GM18868 (cell line): ENCODE measurements around the gene EID3.
"Not testable (repeated sequence)": the region's sequence is repeated elsewhere in the genome, so short reads cannot be mapped to it uniquely, and the experiment has no call there.

ENCODE experiments used
- ATAC-seq: cut with Tn5 transposase; IDR thresholded peaks from one replicate; pipeline ENCODE4 v1.9.1; 2021; ENCODE audit warnings: mild to moderate bottlenecking, moderate library complexity; ENCODE audit not compliant: unreplicated experiment

The EID3 gene

DNA sequence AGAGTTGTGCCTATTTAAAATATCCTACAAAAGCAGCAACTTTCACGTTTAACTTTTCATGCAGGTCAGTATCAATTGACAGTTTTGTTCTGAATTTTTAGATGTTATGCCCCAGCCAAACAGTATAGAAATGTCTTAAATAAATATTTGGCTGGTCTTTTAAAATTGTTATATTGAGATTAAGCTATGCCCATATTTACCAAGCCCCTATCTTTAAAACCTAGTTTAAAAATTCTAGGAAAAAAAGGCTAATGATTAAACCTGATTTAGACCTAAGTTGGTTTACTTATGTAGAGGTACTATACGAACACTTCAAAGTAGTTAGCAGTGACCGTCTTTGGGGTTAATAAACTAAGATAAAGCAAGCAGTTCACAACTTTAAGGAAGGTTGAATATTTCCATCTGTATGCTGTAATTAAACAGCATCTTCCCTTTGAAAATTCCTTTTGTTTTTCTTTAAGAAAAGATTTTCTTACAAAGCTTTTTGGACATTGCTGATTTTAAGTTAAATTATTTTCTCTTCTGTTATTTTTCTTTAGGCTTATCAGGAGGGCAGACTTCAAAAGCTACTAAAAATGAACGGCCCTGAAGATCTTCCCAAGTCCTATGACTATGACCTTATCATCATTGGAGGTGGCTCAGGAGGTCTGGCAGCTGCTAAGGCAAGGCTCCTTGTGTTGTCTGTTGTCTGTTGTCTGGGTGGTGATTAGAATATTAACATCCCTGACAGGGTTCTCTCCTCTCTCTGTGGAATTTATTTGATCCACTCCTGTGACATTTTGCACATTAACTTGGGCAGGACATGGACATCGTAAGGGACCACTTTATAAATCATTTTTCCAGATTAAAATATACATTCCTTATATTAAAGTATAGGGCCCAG lies 7.5 kb downstream of the EID3 start:
- ATAC-seq, result no peak

- no peak for ATAC-seq
Observed at GRCh38 chr12:104312202-104312601, 8.7 kb downstream of the EID3 start.

GRCh38 chr12:104312654-104313053 lies 9.1 kb downstream of the EID3 start:
- ATAC-seq, result no peak

GRCh38 chr12:104313568-104314241 lies 10.2 kb downstream of the EID3 start:
- no peak for ATAC-seq

DNA sequence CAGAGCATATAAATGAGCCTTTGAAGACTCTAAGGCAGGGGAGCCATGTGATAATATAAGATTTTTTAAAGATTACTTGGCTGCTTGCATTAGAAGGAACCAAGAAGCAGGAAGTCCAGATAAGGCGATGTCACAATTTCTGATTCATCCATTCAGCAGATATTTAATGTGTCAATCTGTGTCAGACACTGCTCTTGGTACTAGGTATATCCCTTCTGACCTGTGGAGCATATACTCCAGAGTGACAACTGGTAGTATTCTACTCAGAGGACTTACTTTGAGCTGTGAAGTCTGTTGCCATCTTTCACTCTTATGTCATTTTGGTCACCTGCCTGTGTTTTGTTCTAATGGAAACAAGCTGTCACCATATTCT lies 10.7 kb downstream of the EID3 start:
- no peak for ATAC-seq

- ATAC-seq, result no peak
Observed at GRCh38 chr12:104315326-104316224, 12.0 kb downstream of the EID3 start.

GRCh38 chr12:104316936-104317335 lies 13.4 kb downstream of the EID3 start:
- no peak for ATAC-seq

DNA sequence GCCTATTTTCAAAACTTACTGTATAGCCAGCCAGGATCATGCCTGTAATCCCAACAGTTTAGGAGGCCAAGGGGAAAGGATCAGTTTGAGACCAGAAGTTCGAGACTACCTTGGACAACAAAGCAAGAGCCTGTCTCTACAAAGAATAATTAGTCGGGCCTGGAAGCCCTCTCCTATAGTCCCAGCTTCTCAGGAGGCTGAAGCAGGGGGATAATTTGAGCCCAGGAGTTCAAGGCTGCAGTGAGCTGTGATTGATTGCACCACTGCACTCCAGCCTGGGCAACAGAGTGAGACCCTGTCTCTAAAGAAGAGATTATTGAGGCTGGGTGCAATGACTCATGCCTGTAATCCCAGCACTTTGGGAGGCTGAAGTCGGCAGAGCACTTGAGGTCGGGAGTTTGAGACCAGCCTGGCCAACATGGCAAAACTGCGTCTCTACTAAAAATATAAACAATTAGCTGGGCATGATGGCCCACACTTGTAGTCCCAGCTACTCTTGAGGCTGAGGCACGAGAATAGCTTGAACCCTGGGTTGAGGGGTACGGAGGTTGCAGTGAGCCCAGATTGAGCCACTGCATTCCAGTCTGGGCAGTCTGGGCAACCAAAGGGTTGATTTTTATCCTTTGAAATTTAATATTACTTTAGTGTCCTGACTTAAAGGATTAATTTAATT lies 14.1 kb downstream of the EID3 start:
- ATAC-seq, result no peak

DNA sequence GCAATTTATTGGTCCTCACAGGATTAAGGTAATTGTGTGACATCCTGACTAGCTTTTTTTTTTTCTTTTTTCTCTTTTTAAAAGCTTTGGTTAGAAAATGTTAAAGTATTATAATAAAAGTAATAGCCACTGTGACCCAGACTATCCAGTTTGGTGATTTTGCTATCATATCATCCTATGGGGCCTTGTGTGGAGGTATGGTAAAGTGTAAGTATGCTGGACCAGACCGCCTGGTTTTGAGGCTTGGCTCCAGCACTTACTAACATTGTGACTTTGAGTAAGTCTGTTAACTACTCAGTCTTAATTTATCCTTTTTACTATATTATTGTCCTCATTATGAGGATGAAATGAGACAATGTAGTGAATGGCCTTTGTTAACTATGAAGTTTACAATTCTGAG lies 15.5 kb downstream of the EID3 start:
- no peak for ATAC-seq

GRCh38 chr12:104319918-104320626 lies 16.5 kb downstream of the EID3 start:
- no peak for ATAC-seq

DNA sequence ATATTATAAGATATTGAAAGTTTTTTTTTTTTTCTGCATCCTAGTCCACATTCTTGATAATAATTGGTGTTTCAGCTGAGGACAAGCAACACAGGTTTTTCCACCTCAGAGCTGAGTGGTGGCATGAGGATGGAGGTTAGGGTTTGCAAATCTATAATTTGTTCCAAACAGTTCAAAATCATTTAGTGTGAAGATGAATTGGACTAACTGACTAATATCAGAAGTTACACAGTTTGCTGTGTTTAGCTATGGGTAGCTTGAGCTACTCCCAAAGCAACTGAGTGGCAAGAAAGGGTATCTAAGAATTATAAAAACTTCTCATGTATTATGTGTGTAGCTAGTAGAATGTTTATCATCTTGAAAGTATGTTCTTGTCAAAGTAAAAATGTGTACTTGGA lies 17.1 kb downstream of the EID3 start:
- no peak for ATAC-seq

- ATAC-seq, result no peak
Observed at GRCh38 chr12:104321949-104322348, 18.4 kb downstream of the EID3 start.

GRCh38 chr12:104322533-104322932 lies 19.0 kb downstream of the EID3 start:
- ATAC-seq, result not testable (repeated sequence)

DNA sequence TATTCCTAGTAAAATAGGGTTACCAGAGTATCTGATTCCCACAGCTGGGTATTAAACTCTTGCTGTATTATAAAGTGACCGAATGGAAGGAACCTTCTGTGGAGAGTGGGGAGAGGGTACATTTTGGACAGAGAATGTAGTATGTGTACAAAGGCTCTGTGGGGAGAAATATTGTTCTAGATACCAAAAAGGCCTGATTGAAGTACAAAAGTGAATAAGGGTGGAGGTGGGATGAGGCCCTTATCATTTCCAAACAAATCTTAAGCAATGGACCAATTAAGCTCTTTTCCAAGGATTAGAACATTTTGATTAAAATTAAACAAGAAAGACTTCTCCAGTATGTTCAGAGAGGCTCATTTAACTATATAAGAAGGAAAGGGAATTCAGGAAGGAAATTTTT lies 20.4 kb downstream of the EID3 start:
- ATAC-seq, result no peak

GRCh38 chr12:104328278-104328677 lies 24.7 kb downstream of the EID3 start:
- ATAC-seq, result not testable (repeated sequence)

- ATAC-seq, result no peak
Observed at GRCh38 chr12:104328790-104329189, 25.3 kb downstream of the EID3 start.

DNA sequence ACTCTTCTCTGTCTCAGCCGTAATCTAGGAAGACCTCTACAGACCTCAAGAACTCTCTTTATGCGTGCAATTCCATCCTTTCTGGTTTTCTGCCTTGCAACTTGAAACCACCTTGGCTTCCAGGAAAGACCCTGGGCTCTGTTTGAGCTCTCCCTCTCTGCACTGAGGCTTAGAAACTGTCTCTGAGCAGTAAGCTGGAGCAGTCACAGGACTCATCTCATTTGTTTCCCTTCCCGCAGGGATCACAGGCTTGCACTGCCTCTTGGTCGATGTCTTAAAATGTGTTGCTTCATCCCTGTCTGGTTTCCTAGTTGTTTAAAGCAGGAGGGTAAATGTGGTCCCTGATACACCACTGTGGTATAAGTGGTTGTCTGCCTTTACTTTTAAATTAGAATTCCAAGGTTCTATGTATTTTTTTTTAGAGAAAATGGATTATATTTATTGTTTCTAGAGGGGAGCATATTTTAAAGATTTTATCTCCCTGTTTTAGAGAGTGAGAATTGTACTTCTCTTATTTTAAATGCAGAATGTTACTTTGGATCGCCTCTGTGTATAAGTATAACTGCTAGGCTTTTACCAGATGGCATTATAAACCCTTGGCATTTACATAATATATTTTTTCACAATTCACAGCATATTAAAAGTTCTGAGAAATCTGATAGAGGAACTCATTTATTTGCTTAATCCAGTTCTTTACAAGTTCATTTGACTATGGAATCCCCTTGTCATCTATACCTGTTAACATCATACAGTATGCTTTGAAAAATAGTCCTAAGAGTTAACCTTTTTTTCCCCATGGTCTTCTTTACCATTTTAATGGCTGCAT lies 26.4 kb downstream of the EID3 start:
- no peak for ATAC-seq

DNA sequence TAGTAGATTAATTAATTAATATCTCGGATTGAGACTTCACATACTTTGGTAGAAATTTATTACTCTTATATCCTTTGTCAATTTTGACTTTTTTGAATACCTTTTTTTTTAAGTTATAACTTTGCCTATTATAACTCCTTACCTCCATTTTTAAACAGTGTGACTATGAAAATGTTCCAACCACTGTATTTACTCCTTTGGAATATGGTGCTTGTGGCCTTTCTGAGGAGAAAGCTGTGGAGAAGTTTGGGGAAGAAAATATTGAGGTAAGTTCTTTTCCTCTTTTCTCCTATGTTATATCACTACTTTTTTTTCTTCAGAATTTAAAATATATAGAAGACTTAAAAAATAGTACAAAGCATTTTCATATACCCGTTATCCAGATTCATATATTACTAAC lies 27.8 kb downstream of the EID3 start:
- ATAC-seq, result no peak

- not testable (repeated sequence) for ATAC-seq
Observed at GRCh38 chr12:104332273-104332672, 28.7 kb downstream of the EID3 start.
